Panc1 (cell line): Measurements from ENCODE around the gene PBX1. TPM values are rescaled to one million over a fixed set of nuclear protein-coding genes. Genes with fewer than 3 reads are reported as not detected.

Experiments
- ATAC-seq: fragments of 200-7000 bp; cut with Tn5 transposase; 2 replicates; pipeline ENCODE4 v1.9.1; 2020; ENCODE audit warnings: mild to moderate bottlenecking, moderate library complexity
- BruUV-seq: library from RNA; stranded (reverse); fragments of 400-500 nt; replicated peaks from 2 replicates; lab custom pipeline; 2021; lab: Mats Ljungman, UMichigan
- CTCF ChIA-PET: fragments of 300-600 bp; sonication (Branson Sonifier 250); formaldehyde crosslinking; loops from one replicate; lab custom pipeline; 2022; ENCODE audit warnings: antibody characterized with exemption; lab: Charles Lee
- POLR2A ChIA-PET: fragments of 300-600 bp; sonication (Branson Sonifier 250); formaldehyde crosslinking; loops from one replicate; lab custom pipeline; 2022; ENCODE audit warnings: antibody characterized with exemption; lab: Charles Lee
- DNase-seq: peaks from one replicate; pipeline ENCODE4 v3.0.0-alpha.2; 2010; ENCODE audit warnings: low read depth, low spot score
- H3K27ac ChIP-seq: 2 replicates; pipeline ENCODE4 v1.5.1; 2011; ENCODE audit warnings: mild to moderate bottlenecking, low read length, inconsistent platforms
- H3K27me3 ChIP-seq: fragments of 200-500 bp; sonication (Bioruptor generic); 2 replicates; pipeline ENCODE4 v1.6.0; 2014; ENCODE audit warnings: low read length, inconsistent platforms; ENCODE audit not compliant: control insufficient read depth, insufficient read depth
- H3K36me3 ChIP-seq: fragments of 200-500 bp; sonication (Bioruptor generic); 2 replicates; pipeline ENCODE4 v1.5.1; 2014; ENCODE audit warnings: inconsistent platforms, mild to moderate bottlenecking, low read length, moderate library complexity; ENCODE audit not compliant: control insufficient read depth, insufficient read depth
- H3K4me1 ChIP-seq: 2 replicates; pipeline ENCODE4 v1.5.1; 2011; ENCODE audit warnings: inconsistent platforms, mild to moderate bottlenecking, low read length, moderate library complexity; ENCODE audit not compliant: control insufficient read depth, insufficient read depth
- H3K4me3 ChIP-seq, 2 experiments: 2 replicates each; pipeline ENCODE4 v1.5.1; 2011 to 2012; ENCODE audit warnings: low read depth in 2 of 2, low read length in 2 of 2, mild to moderate bottlenecking in 2 of 2, inconsistent platforms in 1 of 2, moderate library complexity in 1 of 2
- H3K9me3 ChIP-seq: fragments of 200-500 bp; sonication (Bioruptor generic); 2 replicates; pipeline ENCODE4 v1.5.1; 2014; ENCODE audit warnings: low read depth, mild to moderate bottlenecking, inconsistent platforms, low read length, moderate library complexity; ENCODE audit not compliant: control insufficient read depth, insufficient read depth
- CTCF ChIP-seq: fragments of 450-650 bp; IDR thresholded peaks from 2 replicates; pipeline ENCODE4 v1.5.1; 2017; ENCODE audit warnings: mild to moderate bottlenecking
- POLR2AphosphoS5 ChIP-seq: IDR thresholded peaks from 2 replicates; pipeline ENCODE4 v1.6.1; 2012; ENCODE audit warnings: mild to moderate bottlenecking, low read depth, low read length, moderate library complexity
- REST ChIP-seq, 2 experiments: IDR thresholded peaks; 2 replicates each; pipeline ENCODE4 v1.6.1; 2011 to 2012; ENCODE audit warnings: low read depth in 2 of 2, control low read depth in 1 of 2, low read length in 1 of 2, mild to moderate bottlenecking in 1 of 2, moderate library complexity in 1 of 2; ENCODE audit not compliant: insufficient read depth in 1 of 2
- SIN3A ChIP-seq: IDR thresholded peaks from 2 replicates; pipeline ENCODE4 v1.6.1; 2012; ENCODE audit warnings: low read depth, mild to moderate bottlenecking, low read length, moderate library complexity, borderline replicate concordance; ENCODE audit not compliant: insufficient read depth
- TCF7L2 ChIP-seq: IDR thresholded peaks from 2 replicates; pipeline ENCODE4 v1.6.1; 2011; ENCODE audit warnings: mild to moderate bottlenecking, low read depth, low read length, inconsistent platforms
- in situ Hi-C: cut with HindIII; loops from 2 replicates; pipeline ENCODE4 v1.10.0; 2016; ENCODE audit warnings: low sequenced_read_pairs, low pct_unique_long_range_greater_than_20kb
- intact Hi-C: fragments of 100-400 bp; cut with micrococcal nuclease; formaldehyde crosslinking; loops from one replicate; pipeline ENCODE4 v1.10.0; 2022; ENCODE audit not compliant: unreplicated experiment
- total RNA-seq: library from RNA; stranded (reverse); gene quantifications from one replicate; pipeline ENCODE4 v1.2.1, GENCODE V29; 2021; ENCODE audit not compliant: unreplicated experiment

PBX1 gene
- total RNA-seq, 1 experiment from 2014 or later = 2.0 TPM

GRCh38 chr1:164560121-164560541 is 1.1 kb downstream of the PBX1 start:
- H3K4me1 ChIP-seq = peaks cover 6% of the 10 kb centered on the region; the same call in 1 of the 2 replicates
- POLR2A ChIA-PET = no interaction called here
- CTCF ChIA-PET = no interaction called here

GRCh38 chr1:164560556-164560955 is 1.6 kb downstream of the PBX1 start:
- peaks cover 6% of the 10 kb centered on the region; the same call in 1 of the 2 replicates for H3K4me1 ChIP-seq
- in situ Hi-C loops (no loop called here), intact Hi-C loops (no loop called here)
- H3K36me3 ChIP-seq = no peaks in the 10 kb centered on the region; the same call in 1 of the 2 replicates
- H3K4me3 ChIP-seq = peak overlapping the region in 1 of 2 experiments; percentile 48; a peak in 1 of 4 replicates
- ChIA-PET CTCF (no interaction called here), POLR2A (no interaction called here)
- H3K9me3 ChIP-seq = no peaks in the 10 kb centered on the region
- no peak for TF ChIP-seq SIN3A
- TF ChIP-seq TCF7L2 = no peak
- no peak for TF ChIP-seq REST (IDR thresholded peaks at IDR 0.05; ENCODE audit: insufficient read depth in 1 of 2, low read depth in 2 of 2, low read length in 1 of 2)
- TF ChIP-seq CTCF = no peak
- TF ChIP-seq POLR2AphosphoS5 = no peak
- ATAC-seq (no peak), DNase-seq (no peak)
- H3K27me3 ChIP-seq = peaks cover 12% of the 10 kb centered on the region
- H3K27ac ChIP-seq = no peak overlapping the region
- no TSS peak for BruUV-seq

More at GRCh38 chr1:164560121-164560541, 1.1 kb downstream of the PBX1 start:
- H3K36me3 ChIP-seq = no peaks in the 10 kb centered on the region; the same call in 1 of the 2 replicates
- H3K27ac ChIP-seq = no peak overlapping the region
- in situ Hi-C loops (no loop called here), intact Hi-C loops (no loop called here)
- DNase-seq (no peak), ATAC-seq (no peak)
- TF ChIP-seq POLR2AphosphoS5 = no peak
- no peak for TF ChIP-seq REST (IDR thresholded peaks at IDR 0.05; ENCODE audit: insufficient read depth in 1 of 2, low read depth in 2 of 2, low read length in 1 of 2)
- TF ChIP-seq TCF7L2 = no peak
- no peak for TF ChIP-seq SIN3A
- TF ChIP-seq CTCF = no peak
- H3K27me3 ChIP-seq = peaks cover 12% of the 10 kb centered on the region
- H3K9me3 ChIP-seq = no peaks in the 10 kb centered on the region
- no TSS peak for BruUV-seq
- peak overlapping the region; percentile 48 for H3K4me3 ChIP-seq
